SKM-1 (cell line): ENCODE measurements around the gene MX2.
"Not testable (repeated sequence)": the region's sequence is repeated elsewhere in the genome, so short reads cannot be mapped to it uniquely, and the experiment has no call there.

Experiments used
- DNase-seq: peaks from one replicate; lab custom pipeline; 2025; ENCODE audit not compliant: unreplicated experiment; lab: John Stamatoyannopoulos, UW

MX2 gene

GRCh38 chr21:41361786-41362604, at the start of gene MX2:
Gene MX2, plus strand, starts transcription at chr21:41362027. Its CDS starts 14,880 bp downstream, at chr21:41376907.
- peak; percentile 83 for DNase-seq

GRCh38 chr21:41313285-41314164, 48.3 kb upstream of the MX2 start:
- not testable (repeated sequence) for DNase-seq

- no peak for DNase-seq
Measured at GRCh38 chr21:41315726-41316125, 46.1 kb upstream of the MX2 start.

- DNase-seq: no peak
Measured at GRCh38 chr21:41316200-41317062, 45.4 kb upstream of the MX2 start, which contains the start of gene FAM3B. Gene FAM3B, plus strand, starts transcription at chr21:41316801. Its CDS starts 79 bp downstream, at chr21:41316880.

- DNase-seq: no peak
Measured at GRCh38 chr21:41317063-41317392, 44.8 kb upstream of the MX2 start.

GRCh38 chr21:41317458-41317857, 44.4 kb upstream of the MX2 start:
- DNase-seq: no peak

GRCh38 chr21:41318218-41318617, 43.6 kb upstream of the MX2 start:
- no peak for DNase-seq

GRCh38 chr21:41319273-41319672, 42.6 kb upstream of the MX2 start:
- no peak for DNase-seq

GRCh38 chr21:41321211-41321907, 40.5 kb upstream of the MX2 start:
- no peak for DNase-seq

- no peak for DNase-seq
Measured at GRCh38 chr21:41321908-41322495, 39.8 kb upstream of the MX2 start.

- DNase-seq: no peak
Measured at GRCh38 chr21:41322496-41323382, 39.1 kb upstream of the MX2 start.

- no peak for DNase-seq
Measured at GRCh38 chr21:41325138-41325912, 36.5 kb upstream of the MX2 start.

- no peak for DNase-seq
Measured at GRCh38 chr21:41326414-41327080, 35.3 kb upstream of the MX2 start.

GRCh38 chr21:41327753-41328152, 34.1 kb upstream of the MX2 start:
- DNase-seq: no peak

- no peak for DNase-seq
Measured at GRCh38 chr21:41328660-41329607, 32.9 kb upstream of the MX2 start.

GRCh38 chr21:41333752-41334151, 28.1 kb upstream of the MX2 start:
- DNase-seq: no peak

GRCh38 chr21:41337515-41337914, 24.3 kb upstream of the MX2 start:
- no peak for DNase-seq
